Fibroblast of pulmonary artery (primary cell): ENCODE results near the gene CRB1.

Experiments used
- DNase-seq: peaks from one replicate; pipeline ENCODE4 v3.0.0-alpha.2; 2010; ENCODE audit warnings: low read depth
- H3K4me3 ChIP-seq: replicated peaks from 2 replicates; pipeline ENCODE4 v1.5.1; 2011; ENCODE audit warnings: low read depth, mild to moderate bottlenecking, control low read depth, low read length, moderate library complexity
- CTCF ChIP-seq: IDR thresholded peaks from 2 replicates; pipeline ENCODE4 v1.5.1; 2011; ENCODE audit warnings: mild to moderate bottlenecking, control low read depth, low read length, inconsistent platforms; ENCODE audit errors: missing control alignments

Gene CRB1

GRCh38 chr1:197235355-197235754 is 32.7 kb upstream of the CRB1 start:
- no peak for DNase-seq
- TF ChIP-seq CTCF, result no peak
- no peak overlapping the region for H3K4me3 ChIP-seq

- TF ChIP-seq CTCF, result no peak
- H3K4me3 ChIP-seq, result no peak overlapping the region
- no peak for DNase-seq
These were observed 20.6 kb upstream of the CRB1 start for GRCh38 chr1:197247465-197247864.

GRCh38 chr1:197249324-197249723 is 18.7 kb upstream of the CRB1 start:
- H3K4me3 ChIP-seq, result no peak overlapping the region
- TF ChIP-seq CTCF, result no peak
- no peak for DNase-seq

GRCh38 chr1:197250616-197251015 is 17.4 kb upstream of the CRB1 start:
- DNase-seq, result no peak
- TF ChIP-seq CTCF, result no peak
- no peak overlapping the region for H3K4me3 ChIP-seq

GRCh38 chr1:197252973-197253372 is 15.1 kb upstream of the CRB1 start:
- no peak overlapping the region for H3K4me3 ChIP-seq
- no peak for TF ChIP-seq CTCF
- DNase-seq, result no peak

- no peak for DNase-seq
- TF ChIP-seq CTCF, result no peak
- no peak overlapping the region for H3K4me3 ChIP-seq
These were observed 13.2 kb upstream of the CRB1 start for GRCh38 chr1:197254866-197255265.

- DNase-seq, result no peak
- H3K4me3 ChIP-seq, result no peak overlapping the region
- TF ChIP-seq CTCF, result no peak
These were observed 3.0 kb upstream of the CRB1 start for GRCh38 chr1:197264936-197265567.
